NCI-H524 (cell line): ENCODE data around the gene GALR3.

Source experiments
- DNase-seq, 2 experiments: peaks; one replicate each; lab custom pipeline; 2025; lab: John Stamatoyannopoulos, UW

GALR3 gene

DNA sequence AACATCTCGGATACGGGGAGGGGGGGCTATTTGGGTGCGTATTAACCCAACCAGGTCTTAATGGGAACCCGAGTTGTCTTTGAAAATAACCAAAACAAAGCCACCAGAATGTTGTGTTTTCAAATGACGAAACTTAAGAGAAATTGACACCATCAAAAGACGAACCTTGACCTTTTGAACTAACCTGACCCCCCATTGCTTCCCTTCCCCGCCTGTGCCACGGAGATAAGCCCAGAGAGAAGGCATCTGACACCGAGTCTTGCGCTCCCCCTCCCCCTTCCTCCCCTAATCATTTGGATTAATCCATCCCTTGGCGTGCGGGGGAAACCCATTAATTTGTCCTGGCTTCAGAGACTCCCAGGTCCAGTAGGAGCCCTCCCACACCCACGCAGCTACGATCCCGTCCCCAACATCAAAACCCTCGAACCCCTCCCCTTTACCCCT, 20.0 kb upstream of the GALR3 start:
- peak; percentile 14 to 43 for DNase-seq

DNA sequence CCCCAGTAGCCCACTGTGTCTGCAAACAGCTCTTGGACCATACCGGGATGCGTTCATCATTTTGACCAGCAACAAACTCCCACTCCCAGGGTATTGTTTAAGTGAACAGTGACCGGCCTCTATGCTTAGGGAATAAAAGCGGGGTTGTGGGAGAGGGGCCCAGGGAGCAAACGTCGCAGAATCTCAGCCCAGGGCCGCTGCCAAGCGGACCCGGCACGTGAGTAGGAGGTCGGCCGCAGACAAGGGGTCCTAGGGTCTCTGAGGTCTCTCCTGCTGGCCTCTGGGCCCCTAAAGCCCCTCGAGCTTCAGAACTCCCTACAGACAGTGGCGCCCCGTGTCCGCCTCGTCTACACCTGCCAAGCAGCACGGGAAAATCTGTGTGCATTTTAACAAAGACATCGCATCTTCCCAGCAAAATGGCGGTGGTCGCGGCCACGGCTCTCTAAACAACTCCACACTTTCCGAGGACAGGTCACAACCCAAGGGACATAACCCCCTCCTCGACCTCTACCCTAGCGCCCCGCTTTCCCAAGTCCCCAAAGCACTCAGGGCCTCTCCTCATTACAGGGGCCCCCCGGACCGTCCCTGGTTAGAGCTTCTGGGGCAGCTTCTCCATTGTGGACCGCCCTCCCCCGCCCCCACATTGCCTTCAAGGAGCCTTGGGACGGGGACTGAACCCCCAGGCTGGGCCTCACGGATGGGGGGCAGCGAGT, 19.4 kb upstream of the GALR3 start:
- no peak for DNase-seq

- DNase-seq, result no peak
Observed at GRCh38 chr22:37804352-37804880, 18.8 kb upstream of the GALR3 start.

DNA sequence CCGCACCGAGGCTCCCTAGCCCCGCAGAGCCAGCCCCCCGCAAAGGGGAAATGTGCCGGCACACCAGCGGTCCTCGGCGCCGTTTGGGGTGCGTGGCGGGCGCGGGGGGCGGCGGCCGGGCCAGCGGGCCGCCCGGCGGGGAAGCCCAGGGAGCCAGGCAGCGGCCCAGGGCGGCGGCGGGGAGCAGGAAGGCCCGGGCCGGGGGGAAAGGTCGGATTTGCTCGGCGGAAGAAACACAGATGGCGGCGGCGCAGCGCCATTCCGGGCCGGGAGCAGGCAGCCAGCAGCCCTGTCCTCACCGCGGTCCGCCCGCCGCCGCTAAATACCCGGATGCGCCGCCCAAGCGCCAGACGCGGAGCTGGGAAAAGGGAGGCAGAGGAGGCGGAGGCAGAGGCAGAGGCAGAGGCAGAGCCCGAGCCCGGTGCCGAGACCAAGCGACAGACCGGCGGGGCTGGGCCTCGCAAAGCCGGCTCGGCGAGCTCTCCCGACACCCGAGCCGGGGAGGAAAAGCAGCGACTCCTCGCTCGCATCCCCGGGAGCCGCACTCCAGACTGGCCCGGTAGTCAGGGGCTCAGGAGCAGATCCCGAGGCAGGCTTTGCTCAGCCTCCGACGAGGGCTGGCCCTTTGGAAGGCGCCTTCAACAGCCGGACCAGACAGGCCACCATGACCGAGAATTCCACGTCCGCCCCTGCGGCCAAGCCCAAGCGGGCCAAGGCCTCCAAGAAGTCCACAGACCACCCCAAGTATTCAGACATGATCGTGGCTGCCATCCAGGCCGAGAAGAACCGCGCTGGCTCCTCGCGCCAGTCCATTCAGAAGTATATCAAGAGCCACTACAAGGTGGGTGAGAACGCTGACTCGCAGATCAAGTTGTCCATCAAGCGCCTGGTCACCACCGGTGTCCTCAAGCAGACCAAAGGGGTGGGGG, 18.0 kb upstream of the GALR3 start:
- peak; percentile 41 to 77 for DNase-seq

DNA sequence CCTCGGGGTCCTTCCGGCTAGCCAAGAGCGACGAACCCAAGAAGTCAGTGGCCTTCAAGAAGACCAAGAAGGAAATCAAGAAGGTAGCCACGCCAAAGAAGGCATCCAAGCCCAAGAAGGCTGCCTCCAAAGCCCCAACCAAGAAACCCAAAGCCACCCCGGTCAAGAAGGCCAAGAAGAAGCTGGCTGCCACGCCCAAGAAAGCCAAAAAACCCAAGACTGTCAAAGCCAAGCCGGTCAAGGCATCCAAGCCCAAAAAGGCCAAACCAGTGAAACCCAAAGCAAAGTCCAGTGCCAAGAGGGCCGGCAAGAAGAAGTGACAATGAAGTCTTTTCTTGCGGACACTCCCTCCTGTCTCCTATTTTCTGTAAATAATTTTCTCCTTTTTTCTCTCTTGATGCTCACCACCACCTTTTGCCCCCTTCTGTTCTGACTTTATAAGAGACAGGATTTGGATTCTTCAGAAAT, 17.3 kb upstream of the GALR3 start:
- DNase-seq, result no peak

- DNase-seq, result peak in 1 of 2 experiments; percentile 36
Observed at GRCh38 chr22:37806409-37807333, 16.5 kb upstream of the GALR3 start.

- peak; percentile 93 to 97 for DNase-seq
Observed at GRCh38 chr22:37807410-37808293, 15.5 kb upstream of the GALR3 start, which contains the start of gene GCAT. GCAT (plus strand) TSS chr22:37807934; CDS start chr22:37807968, 34 bp downstream.

- no peak for DNase-seq
Observed at GRCh38 chr22:37808294-37808657, 14.9 kb upstream of the GALR3 start.

- no peak for DNase-seq
Observed at GRCh38 chr22:37809672-37810333, 13.4 kb upstream of the GALR3 start.

DNA sequence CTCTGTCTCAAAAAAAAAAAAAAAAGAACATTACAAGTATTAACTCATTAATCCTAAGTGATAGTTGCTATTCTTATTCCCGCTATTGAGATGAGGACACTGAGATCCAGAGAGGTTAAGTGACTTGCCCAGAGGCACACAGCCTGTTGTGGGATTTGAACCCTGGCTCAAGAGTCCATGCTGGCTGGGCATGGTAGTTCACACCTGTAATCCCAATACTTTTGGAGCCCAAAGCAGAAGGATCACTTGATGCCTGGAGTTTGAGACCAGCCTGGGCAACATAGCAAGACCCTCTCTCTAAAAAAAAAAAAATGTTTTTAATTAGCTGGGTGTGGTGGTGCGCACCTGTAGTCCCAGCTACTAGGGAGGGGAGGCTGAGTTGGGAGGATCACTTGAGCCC, 11.3 kb upstream of the GALR3 start:
- no peak for DNase-seq

DNA sequence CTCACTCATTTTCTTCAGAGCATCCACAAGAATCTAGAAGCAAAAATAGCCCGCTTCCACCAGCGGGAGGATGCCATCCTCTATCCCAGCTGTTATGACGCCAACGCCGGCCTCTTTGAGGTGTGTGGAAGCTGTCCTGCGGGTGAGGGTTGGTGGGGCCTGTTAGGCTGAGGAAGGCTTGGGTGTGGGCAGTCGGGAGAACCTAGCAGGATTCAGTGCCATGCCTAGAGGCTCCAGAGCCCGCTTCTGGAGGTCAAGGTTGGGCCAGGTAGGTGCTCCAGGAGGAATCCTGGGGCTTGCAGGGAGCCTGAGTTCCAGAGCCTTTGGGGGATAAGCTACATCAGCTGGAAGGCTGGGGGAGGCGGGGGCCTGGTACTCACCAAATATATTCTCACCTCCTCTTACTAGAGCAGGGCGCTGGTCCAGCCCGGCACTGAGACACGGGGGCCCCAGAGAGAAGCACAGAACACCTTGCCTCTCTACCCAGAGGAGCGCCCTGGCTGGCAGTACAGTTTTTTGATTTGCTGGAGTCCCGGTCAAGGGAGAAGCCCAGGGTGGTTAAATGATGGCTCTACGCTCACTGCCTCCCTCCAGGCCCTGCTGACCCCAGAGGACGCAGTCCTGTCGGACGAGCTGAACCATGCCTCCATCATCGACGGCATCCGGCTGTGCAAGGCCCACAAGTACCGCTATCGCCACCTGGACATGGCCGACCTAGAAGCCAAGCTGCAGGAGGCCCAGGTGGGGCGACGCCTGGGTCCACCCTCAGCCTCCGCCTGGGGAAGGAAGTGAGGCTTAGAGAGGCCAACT, 10.1 kb upstream of the GALR3 start:
- DNase-seq, result no peak

DNA sequence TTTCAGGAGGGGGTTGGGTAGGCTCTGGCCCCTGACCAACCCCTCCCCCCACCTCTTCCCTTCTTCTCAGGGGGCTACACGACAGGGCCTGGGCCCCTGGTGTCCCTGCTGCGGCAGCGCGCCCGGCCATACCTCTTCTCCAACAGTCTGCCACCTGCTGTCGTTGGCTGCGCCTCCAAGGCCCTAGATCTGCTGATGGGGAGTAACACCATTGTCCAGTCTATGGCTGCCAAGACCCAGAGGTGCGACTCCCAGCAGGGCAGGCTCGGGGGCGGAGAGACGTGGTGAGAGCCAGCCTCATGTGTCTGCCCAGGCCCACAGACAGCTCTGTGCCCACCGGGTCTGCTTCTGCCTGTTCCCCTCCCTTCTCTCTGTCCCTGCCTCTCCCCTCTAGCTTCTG, 7.6 kb upstream of the GALR3 start:
- no peak for DNase-seq

DNA sequence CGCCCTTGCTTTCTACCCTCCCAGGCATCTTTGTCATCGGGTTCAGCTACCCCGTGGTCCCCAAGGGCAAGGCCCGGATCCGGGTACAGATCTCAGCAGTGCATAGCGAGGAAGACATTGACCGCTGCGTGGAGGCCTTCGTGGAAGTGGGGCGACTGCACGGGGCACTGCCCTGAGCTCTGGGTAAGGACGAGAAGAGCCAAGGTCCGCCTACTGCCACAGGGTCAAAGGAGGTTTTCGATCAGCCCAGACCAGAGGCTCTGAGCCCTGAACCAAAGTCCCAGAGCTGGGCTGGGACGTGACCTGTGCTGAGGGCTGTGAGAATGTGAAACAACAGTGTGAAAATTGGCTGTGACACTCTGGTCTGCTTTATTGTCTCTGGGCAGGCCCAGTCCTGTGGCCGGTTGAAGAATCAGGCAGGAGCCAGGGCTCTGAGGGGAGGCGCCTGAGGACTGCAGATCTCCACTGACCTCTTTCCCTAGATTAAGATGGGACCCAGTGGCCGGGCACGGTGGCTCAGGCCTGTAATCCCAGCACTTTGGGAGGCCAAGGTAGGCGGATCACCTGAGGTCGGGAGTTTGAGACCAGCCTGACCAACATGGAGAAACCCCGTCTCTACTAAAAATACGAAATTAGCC, 6.5 kb upstream of the GALR3 start:
- DNase-seq, result no peak

DNA sequence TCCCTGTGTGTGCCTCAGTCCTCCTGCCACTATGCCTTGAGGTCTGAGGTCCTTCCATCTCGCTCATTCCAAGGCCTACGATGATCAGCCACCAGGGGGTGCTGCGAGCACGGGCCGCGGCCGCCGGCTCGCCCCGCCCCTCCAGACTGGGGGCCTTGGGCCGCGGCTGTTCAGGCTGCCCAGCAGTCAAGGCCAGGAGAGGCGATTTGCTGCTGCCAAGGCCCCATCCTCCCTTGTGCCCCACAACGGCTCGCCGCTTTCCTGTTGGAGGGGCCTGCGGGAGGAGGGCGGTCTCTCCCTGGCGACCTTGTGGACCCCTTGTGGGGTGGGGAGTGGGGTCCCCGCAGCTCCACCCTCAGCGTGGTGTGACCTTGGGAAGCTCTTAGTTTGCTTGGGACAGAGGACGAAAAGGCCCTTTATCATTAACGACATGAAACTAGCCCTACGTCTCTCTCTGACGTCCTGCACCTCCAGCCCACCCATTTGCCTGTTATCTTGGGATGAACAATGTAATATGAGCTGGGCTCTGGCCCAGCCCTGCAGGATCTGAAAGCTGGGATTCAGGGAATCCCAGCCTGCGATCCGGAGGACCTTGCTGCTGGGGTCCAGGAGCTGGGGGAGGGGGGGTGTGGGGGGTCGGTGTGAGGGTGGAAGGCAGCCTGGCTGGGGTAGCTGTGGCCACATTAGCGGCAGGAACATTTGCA, 5.3 kb upstream of the GALR3 start:
- peak; percentile 58 to 84 for DNase-seq

DNA sequence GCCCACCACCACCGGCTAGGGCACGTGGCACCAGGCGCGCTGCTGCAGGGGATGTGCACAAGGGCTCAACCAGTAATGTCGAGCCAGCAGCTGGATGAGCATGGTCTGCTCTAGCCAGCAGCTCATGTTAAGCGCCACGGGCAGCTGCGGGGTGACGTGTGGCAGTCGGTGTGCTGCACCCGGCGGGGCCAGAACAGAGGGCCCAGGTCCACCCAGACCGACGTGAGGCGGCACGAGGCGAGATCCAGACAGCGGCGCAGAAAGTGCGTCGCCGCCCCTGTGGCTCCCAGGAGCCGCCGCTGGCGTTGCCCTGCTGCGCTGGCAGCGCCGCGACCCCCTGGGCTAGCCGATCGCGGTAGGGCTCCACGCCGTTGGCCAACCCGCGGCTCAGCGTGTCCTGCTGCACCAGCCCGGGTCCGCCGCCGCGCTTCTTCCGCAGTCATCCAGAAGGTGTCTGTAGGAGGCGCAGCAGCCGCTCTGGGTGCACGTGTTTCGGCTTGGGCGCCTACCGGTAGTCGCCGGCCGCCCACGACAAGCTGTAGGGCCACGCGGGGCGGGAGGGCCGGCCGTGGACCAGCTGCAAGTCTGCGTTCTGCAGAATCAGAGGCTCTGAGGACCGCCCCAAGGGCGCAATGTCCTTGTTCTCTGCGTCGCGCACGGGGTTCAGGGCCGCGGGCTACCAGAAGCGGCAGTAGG, 4.6 kb upstream of the GALR3 start:
- peak in 1 of 2 experiments; percentile 61 for DNase-seq

- DNase-seq, result no peak
Observed at GRCh38 chr22:37819105-37819433, 4.1 kb upstream of the GALR3 start.

- no peak for DNase-seq
Observed at GRCh38 chr22:37820350-37820749, 2.8 kb upstream of the GALR3 start.
